Fibroblast of the aortic adventitia (primary cell): Measurements from ENCODE around the gene MIPOL1. TPM values are rescaled to one million over a fixed set of nuclear protein-coding genes. Genes with fewer than 3 reads are reported as not detected.
A peak's percentile ranks its signal among the peaks of the same experiment; 100 is the strongest.

Source experiments
- DNase-seq: peaks from one replicate; pipeline ENCODE4 v3.0.0-alpha.2; 2010; ENCODE audit warnings: low read depth
- H3K4me3 ChIP-seq: 2 replicates; pipeline ENCODE4 v1.5.1; 2011; ENCODE audit warnings: low read depth, mild to moderate bottlenecking, control low read depth, low read length, moderate library complexity
- CTCF ChIP-seq: IDR thresholded peaks from 2 replicates; pipeline ENCODE4 v1.5.1; 2011; ENCODE audit warnings: mild to moderate bottlenecking, low read length, control low read depth, inconsistent platforms; ENCODE audit not compliant: insufficient read depth
- total RNA-seq: library from RNA; depleted of rRNA; stranded (reverse); fragments of >200 nt; gene quantifications from 2 replicates; pipeline ENCODE4 v1.2.3, GENCODE V29; 2012; ENCODE audit warnings: low replicate concordance

Gene MIPOL1
- total RNA-seq, 1 donor, result 12.5 TPM

DNA sequence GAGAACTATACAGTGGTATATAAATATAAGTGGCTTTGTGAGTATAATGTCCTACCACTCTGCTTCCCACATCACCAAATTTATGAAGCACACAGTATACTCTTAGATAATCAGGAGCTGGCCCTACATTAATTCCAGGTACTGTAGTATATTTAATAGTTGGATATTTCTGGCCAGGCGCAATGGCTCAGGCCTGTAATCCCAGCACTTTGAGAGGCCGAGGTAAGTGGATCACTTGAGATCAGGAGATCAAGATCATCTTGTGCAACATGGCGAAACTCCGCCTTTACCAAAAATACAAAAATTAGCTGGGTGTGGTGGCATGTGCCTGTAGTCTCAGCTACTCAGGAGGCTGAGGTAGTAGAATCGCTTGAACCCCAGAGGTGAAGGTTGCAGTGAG, 293.3 kb downstream of the MIPOL1 start:
- DNase-seq, result no peak
- no peak for TF ChIP-seq CTCF
- no peak overlapping the region for H3K4me3 ChIP-seq

- no peak overlapping the region for H3K4me3 ChIP-seq
- TF ChIP-seq CTCF, result no peak
- no peak for DNase-seq
Observed at GRCh38 chr14:37493606-37494005, 295.9 kb downstream of the MIPOL1 start.

DNA sequence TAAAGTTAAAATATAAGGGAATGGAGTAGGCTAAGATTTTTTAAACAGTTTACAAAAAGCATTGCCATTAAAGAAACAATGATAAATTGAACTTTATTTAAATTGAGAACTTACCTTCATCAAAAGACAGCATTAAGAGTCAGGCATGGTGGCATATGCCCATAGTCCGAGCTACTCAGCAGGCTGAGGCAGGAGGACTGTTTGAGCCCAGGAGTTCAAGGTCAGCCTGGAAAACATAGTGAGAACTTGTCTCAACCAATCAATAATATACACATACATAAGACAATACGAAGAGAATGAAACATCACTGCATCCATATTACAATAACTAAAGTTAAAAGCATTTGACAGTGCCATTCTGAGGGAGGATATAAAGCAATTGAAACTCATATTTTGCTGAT, 299.7 kb downstream of the MIPOL1 start:
- no peak for DNase-seq
- H3K4me3 ChIP-seq, result no peak overlapping the region
- no peak for TF ChIP-seq CTCF

- DNase-seq, result no peak
- TF ChIP-seq CTCF, result no peak
- H3K4me3 ChIP-seq, result no peak overlapping the region
Observed at GRCh38 chr14:37501877-37502276, 304.1 kb downstream of the MIPOL1 start.

DNA sequence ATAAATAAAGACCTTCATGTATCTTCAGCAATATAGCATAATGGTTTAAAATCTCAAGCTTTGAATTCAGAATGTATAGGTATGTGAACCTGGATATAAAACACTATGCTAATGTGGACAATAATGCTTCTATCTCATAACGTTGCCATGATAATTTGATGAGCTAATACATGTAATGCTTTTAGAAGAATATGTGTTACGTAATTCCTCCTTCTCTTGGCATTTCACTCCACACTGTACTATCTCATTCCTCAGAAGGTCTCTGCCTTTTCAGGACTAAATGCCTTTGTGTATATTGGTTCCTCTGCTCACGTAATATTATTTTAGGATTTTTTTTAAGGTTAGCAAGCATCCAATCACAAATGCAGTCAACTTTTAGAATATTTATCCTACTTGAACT, 310.8 kb downstream of the MIPOL1 start:
- H3K4me3 ChIP-seq, result no peak overlapping the region
- DNase-seq, result peak; percentile 6
- no peak for TF ChIP-seq CTCF

DNA sequence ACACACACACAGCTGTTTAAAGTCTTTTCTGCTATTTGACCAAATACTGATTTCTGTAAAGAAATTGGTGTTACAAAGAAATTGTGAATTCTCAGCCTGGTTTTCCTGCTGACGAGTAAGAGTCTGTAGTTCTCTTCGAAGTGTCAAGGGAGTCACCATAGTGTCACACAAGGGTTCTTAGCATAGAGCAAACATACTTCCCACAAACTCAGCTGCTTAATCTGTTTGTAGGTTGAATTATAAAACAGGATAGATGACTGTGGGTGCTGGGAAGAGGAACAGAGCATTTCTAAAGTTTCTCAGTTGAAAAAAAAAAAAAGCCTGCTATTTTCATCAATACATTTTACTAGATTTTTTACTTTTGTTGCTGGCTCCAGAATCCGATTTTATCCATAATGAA, 314.4 kb downstream of the MIPOL1 start:
- TF ChIP-seq CTCF, result no peak
- no peak for DNase-seq
- H3K4me3 ChIP-seq, result no peak overlapping the region

- DNase-seq, result no peak
- H3K4me3 ChIP-seq, result no peak overlapping the region
- TF ChIP-seq CTCF, result no peak
Observed at GRCh38 chr14:37515771-37516170, 318.0 kb downstream of the MIPOL1 start.
